ENCODE data around the gene WDR18. TPM values are rescaled to one million over a fixed set of nuclear protein-coding genes. Genes with fewer than 3 reads are reported as not detected.
A peak's percentile ranks its signal among the peaks of the same experiment; 100 is the strongest.

WDR18 gene
- total and polyA plus RNA-seq, 2 of the 8 experiments (the other 6 are each of a cell fraction or from before 2014, with no cell fraction given) = 87.7 to 177 TPM

DNA sequence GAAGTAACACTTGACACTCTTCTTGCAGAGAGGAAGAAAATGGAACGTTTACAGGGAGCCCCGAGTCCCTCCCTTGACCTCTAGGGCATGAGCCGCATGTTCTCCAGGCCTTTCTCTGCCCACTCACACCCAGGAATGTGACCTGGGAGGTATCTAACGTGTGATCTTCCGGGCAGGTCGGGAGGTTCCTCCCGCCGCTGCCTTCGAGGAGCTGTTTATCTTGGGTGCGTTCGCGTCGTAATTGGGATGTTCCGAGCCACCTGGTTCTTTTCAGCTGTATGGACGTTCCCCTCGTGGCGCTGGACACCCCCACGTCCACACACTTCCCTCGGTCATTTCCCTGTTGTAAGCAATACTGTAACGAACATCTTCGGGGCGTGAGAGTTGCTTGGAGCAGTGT is 44.7 kb upstream of the WDR18 start:
- WGBS, 2 experiments (ENCODE audit: extremely low coverage in 1 of 2, insufficient coverage in 1 of 2, insufficient read length in 1 of 2, insufficient replicate concordance in 2 of 2, low coverage in 1 of 2, low lambda C conversion rate in 2 of 2, missing lambda C conversion rate in 1 of 2) = 94% methylated on average over 22 of the region's 22 CpGs; no CpG with 5 or more reads in 1 of the 2 experiments
- H4K20me1 ChIP-seq (replicated peaks in 1 of 2; ENCODE audit: control insufficient read depth in 1 of 2, insufficient read depth in 2 of 2, low read length in 2 of 2) = peaks cover 7 to 41% of the 10 kb centered on the region in 2 experiments

More for the DNA sequence above, 44.7 kb upstream of the WDR18 start:
- Histone ChIP-seq H3K14ac (ENCODE audit: insufficient read length) (no peak overlapping the region), H3K4ac (replicated peaks; ENCODE audit: insufficient read length, low read depth, low read length) (no peak overlapping the region), H4K8ac (ENCODE audit: extremely low read depth, insufficient read depth, low read length) (no peak overlapping the region), H4K5ac (ENCODE audit: insufficient read length, low read depth, low read length) (no peak overlapping the region), H3K9me3 (ENCODE audit: insufficient read depth in 2 of 2, low read depth in 1 of 2, low read length in 1 of 2) (no peaks in the 10 kb centered on the region), H3K79me1 (ENCODE audit: low read depth, low read length) (peaks cover 16% of the 10 kb centered on the region), H2BK5ac (ENCODE audit: low read depth, low read length) (peak overlapping the region; percentile 56; the same call in 1 of the 2 replicates), H3K4me2 (ENCODE audit: insufficient read depth in 1 of 2, low read depth in 2 of 2, low read length in 2 of 2) (no peak overlapping the region), H3K27ac (ENCODE audit: low read depth, low read length) (no peak overlapping the region; the same call in 1 of the 2 replicates), H3K79me2 (ENCODE audit: control insufficient read depth in 1 of 2, insufficient read depth in 2 of 2, low read length in 2 of 2) (peaks cover 5 to 67% of the 10 kb centered on the region in 2 experiments), H3K23me2 (ENCODE audit: low read depth, low read length) (no peaks in the 10 kb centered on the region), H2BK120ac (replicated peaks; ENCODE audit: low read depth, low read length) (no peak overlapping the region), H3K4me3 (ENCODE audit: extremely low read depth in 1 of 4, insufficient read depth in 2 of 4, low read depth in 3 of 4, low read length in 4 of 4) (no peak overlapping the region), H2BK12ac (ENCODE audit: low read depth, low read length) (no peak overlapping the region), H3K9ac (replicated peaks in 1 of 4; ENCODE audit: extremely low read depth in 1 of 4, low read depth in 3 of 4, low read length in 3 of 4) (no peak overlapping the region), H2AFZ (ENCODE audit: low read length) (no peak overlapping the region), H3K4me1 (replicated peaks in 1 of 4; ENCODE audit: control insufficient read depth in 3 of 4, insufficient read depth in 4 of 4, low read length in 3 of 4) (no peaks in the 10 kb centered on the region), H3K36me3 (ENCODE audit: control insufficient read depth in 2 of 4, insufficient read depth in 4 of 4, low read length in 3 of 4) (peaks cover 3 to 13% (median 5%) of the 10 kb centered on the region in 4 experiments; a peak in 7 of 8 replicates), H3K23ac (ENCODE audit: insufficient read length) (no peak overlapping the region), H3K27me3 (replicated peaks in 1 of 4; ENCODE audit: control insufficient read depth in 3 of 4, extremely low read depth in 1 of 4, insufficient read depth in 3 of 4, low read length in 3 of 4) (no peaks in the 10 kb centered on the region), H2BK15ac (ENCODE audit: low read length) (no peak overlapping the region), H3K18ac (ENCODE audit: extremely low read depth, low read length) (no peak overlapping the region), H4K91ac (replicated peaks; ENCODE audit: insufficient read length, low read length) (no peak overlapping the region), H2AK5ac (ENCODE audit: low read depth, low read length) (no peak overlapping the region), H2BK20ac (ENCODE audit: low read length) (no peak overlapping the region), H3K56ac (replicated peaks; ENCODE audit: insufficient read length, low read depth, low read length) (no peak overlapping the region)
- DNase-seq (ENCODE audit: low read depth in 1 of 2, low spot score in 2 of 2) = no peak
- CTCF ChIA-PET (ENCODE audit: partially characterized antibody) = interaction anchor here (0.6 to 2.5 kb wide), 4 partner anchors 8 to 1974 kb away, joined by 3 to 15 read pairs (median 5); no protein-coding TSS in a partner anchor
- POLR2A ChIA-PET (ENCODE audit: partially characterized antibody) = interaction anchor here (1.1 to 2.9 kb wide), 5 partner anchors 9 to 45 kb away, joined by 3 to 8 read pairs (median 4); partner anchors contain the start of gene WDR18
- no peak for TF ChIP-seq SUZ12 (IDR thresholded peaks at IDR 0.05; ENCODE audit: low read length)
- no peak for TF ChIP-seq RFX5 (IDR thresholded peaks at IDR 0.05; ENCODE audit: borderline replicate concordance, low read depth, low read length)
- no peak for TF ChIP-seq POLR2A (IDR thresholded peaks at IDR 0.05; ENCODE audit: control extremely low read depth in 1 of 2, low read depth in 2 of 2, low read length in 2 of 2)
- TF ChIP-seq CBX8 (IDR thresholded peaks at IDR 0.05; ENCODE audit: borderline replicate concordance, low read depth, low read length) = no peak
- TF ChIP-seq JUND (IDR thresholded peaks at IDR 0.05; ENCODE audit: low read length) = no peak
- no peak for TF ChIP-seq TAF7 (optimal IDR thresholded peaks at IDR 0.05; ENCODE audit: borderline replicate concordance, low read depth, low read length)
- TF ChIP-seq NANOG (IDR thresholded peaks at IDR 0.05; ENCODE audit: insufficient read depth, low read depth, low read length, poor library complexity, severe bottlenecking) = no peak
- no peak for TF ChIP-seq POLR2AphosphoS5 (IDR thresholded peaks at IDR 0.05; ENCODE audit: low read depth, low read length)
- no peak for TF ChIP-seq TCF12 (IDR thresholded peaks at IDR 0.05; ENCODE audit: low read depth, low read length)
- FAIRE-seq = no peak

All from H1 (cell line).